Panc1 (cell line): Measurements from ENCODE around the gene TNFRSF21. TPM values are rescaled to one million over a fixed set of nuclear protein-coding genes. Genes with fewer than 3 reads are reported as not detected.

Source experiments
- ATAC-seq: fragments of 200-7000 bp; cut with Tn5 transposase; 2 replicates; pipeline ENCODE4 v1.9.1; 2020; ENCODE audit warnings: mild to moderate bottlenecking, moderate library complexity
- BruUV-seq: library from RNA; stranded (reverse); fragments of 400-500 nt; replicated peaks from 2 replicates; lab custom pipeline; 2021; lab: Mats Ljungman, UMichigan
- CTCF ChIA-PET: fragments of 300-600 bp; sonication (Branson Sonifier 250); formaldehyde crosslinking; loops from one replicate; lab custom pipeline; 2022; ENCODE audit warnings: antibody characterized with exemption; lab: Charles Lee
- POLR2A ChIA-PET: fragments of 300-600 bp; sonication (Branson Sonifier 250); formaldehyde crosslinking; loops from one replicate; lab custom pipeline; 2022; ENCODE audit warnings: antibody characterized with exemption; lab: Charles Lee
- DNase-seq: peaks from one replicate; pipeline ENCODE4 v3.0.0-alpha.2; 2010; ENCODE audit warnings: low read depth, low spot score
- H3K27ac ChIP-seq: 2 replicates; pipeline ENCODE4 v1.5.1; 2011; ENCODE audit warnings: mild to moderate bottlenecking, low read length, inconsistent platforms
- H3K27me3 ChIP-seq: fragments of 200-500 bp; sonication (Bioruptor generic); 2 replicates; pipeline ENCODE4 v1.6.0; 2014; ENCODE audit warnings: low read length, inconsistent platforms; ENCODE audit not compliant: control insufficient read depth, insufficient read depth
- H3K36me3 ChIP-seq: fragments of 200-500 bp; sonication (Bioruptor generic); 2 replicates; pipeline ENCODE4 v1.5.1; 2014; ENCODE audit warnings: inconsistent platforms, mild to moderate bottlenecking, low read length, moderate library complexity; ENCODE audit not compliant: control insufficient read depth, insufficient read depth
- H3K4me1 ChIP-seq: 2 replicates; pipeline ENCODE4 v1.5.1; 2011; ENCODE audit warnings: inconsistent platforms, mild to moderate bottlenecking, low read length, moderate library complexity; ENCODE audit not compliant: control insufficient read depth, insufficient read depth
- H3K4me3 ChIP-seq, 2 experiments: 2 replicates each; pipeline ENCODE4 v1.5.1; 2011 to 2012; ENCODE audit warnings: low read depth in 2 of 2, low read length in 2 of 2, mild to moderate bottlenecking in 2 of 2, inconsistent platforms in 1 of 2, moderate library complexity in 1 of 2
- H3K9me3 ChIP-seq: fragments of 200-500 bp; sonication (Bioruptor generic); 2 replicates; pipeline ENCODE4 v1.5.1; 2014; ENCODE audit warnings: low read depth, mild to moderate bottlenecking, inconsistent platforms, low read length, moderate library complexity; ENCODE audit not compliant: control insufficient read depth, insufficient read depth
- POLR2AphosphoS5 ChIP-seq: IDR thresholded peaks from 2 replicates; pipeline ENCODE4 v1.6.1; 2012; ENCODE audit warnings: mild to moderate bottlenecking, low read depth, low read length, moderate library complexity
- SIN3A ChIP-seq: IDR thresholded peaks from 2 replicates; pipeline ENCODE4 v1.6.1; 2012; ENCODE audit warnings: low read depth, mild to moderate bottlenecking, low read length, moderate library complexity, borderline replicate concordance; ENCODE audit not compliant: insufficient read depth
- TCF7L2 ChIP-seq: IDR thresholded peaks from 2 replicates; pipeline ENCODE4 v1.6.1; 2011; ENCODE audit warnings: mild to moderate bottlenecking, low read depth, low read length, inconsistent platforms
- in situ Hi-C: cut with HindIII; loops from 2 replicates; pipeline ENCODE4 v1.10.0; 2016; ENCODE audit warnings: low sequenced_read_pairs, low pct_unique_long_range_greater_than_20kb
- intact Hi-C: fragments of 100-400 bp; cut with micrococcal nuclease; formaldehyde crosslinking; loops from one replicate; pipeline ENCODE4 v1.10.0; 2022; ENCODE audit not compliant: unreplicated experiment
- total RNA-seq: library from RNA; stranded (reverse); gene quantifications from one replicate; pipeline ENCODE4 v1.2.1, GENCODE V29; 2021; ENCODE audit not compliant: unreplicated experiment
- TF ChIP-seq, protein P1 (sequence below): fragments of 450-650 bp; IDR thresholded peaks from 2 replicates; pipeline ENCODE4 v1.5.1; 2017; ENCODE audit warnings: mild to moderate bottlenecking
- TF ChIP-seq, protein P2 (sequence below), 2 experiments: IDR thresholded peaks; 2 replicates each; pipeline ENCODE4 v1.6.1; 2011 to 2012; ENCODE audit warnings: low read depth in 2 of 2, control low read depth in 1 of 2, low read length in 1 of 2, mild to moderate bottlenecking in 1 of 2, moderate library complexity in 1 of 2; ENCODE audit not compliant: insufficient read depth in 1 of 2

The TNFRSF21 gene
- total RNA-seq, 1 experiment from 2014 or later: 76.0 TPM

DNA sequence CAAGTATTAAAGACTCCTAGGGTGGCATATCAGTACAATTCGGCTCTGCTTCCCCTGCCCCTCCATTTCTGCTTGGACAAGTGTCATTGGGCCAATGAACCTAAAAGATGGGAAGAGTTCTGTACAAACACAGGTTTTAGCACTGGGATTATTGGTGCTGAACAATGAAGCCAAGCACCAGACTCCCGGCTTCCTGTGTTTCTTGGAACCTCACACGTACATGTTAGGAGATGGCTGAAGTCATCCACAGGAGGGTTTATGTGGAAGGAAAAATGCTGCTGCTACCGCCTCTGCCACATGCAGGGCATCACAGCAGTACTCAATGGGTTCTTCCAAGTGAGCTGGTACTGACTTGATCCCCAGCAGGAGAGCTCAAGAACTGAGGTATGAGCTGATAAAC is 49.7 kb downstream of the TNFRSF21 start:
- CTCF ChIA-PET: no interaction called here
- Histone ChIP-seq H3K9me3 (no peaks in the 10 kb centered on the region), H3K36me3 (no peaks in the 10 kb centered on the region), H3K27me3 (no peaks in the 10 kb centered on the region), H3K27ac (no peak overlapping the region), H3K4me1 (no peaks in the 10 kb centered on the region), H3K4me3 (no peak overlapping the region)
- no peak for ATAC-seq
- DNase-seq: no peak
- no peak for TF ChIP-seq SIN3A
- BruUV-seq: no TSS peak
- POLR2A ChIA-PET: no interaction called here
- intact Hi-C loops (no loop called here), in situ Hi-C loops (no loop called here)

DNA sequence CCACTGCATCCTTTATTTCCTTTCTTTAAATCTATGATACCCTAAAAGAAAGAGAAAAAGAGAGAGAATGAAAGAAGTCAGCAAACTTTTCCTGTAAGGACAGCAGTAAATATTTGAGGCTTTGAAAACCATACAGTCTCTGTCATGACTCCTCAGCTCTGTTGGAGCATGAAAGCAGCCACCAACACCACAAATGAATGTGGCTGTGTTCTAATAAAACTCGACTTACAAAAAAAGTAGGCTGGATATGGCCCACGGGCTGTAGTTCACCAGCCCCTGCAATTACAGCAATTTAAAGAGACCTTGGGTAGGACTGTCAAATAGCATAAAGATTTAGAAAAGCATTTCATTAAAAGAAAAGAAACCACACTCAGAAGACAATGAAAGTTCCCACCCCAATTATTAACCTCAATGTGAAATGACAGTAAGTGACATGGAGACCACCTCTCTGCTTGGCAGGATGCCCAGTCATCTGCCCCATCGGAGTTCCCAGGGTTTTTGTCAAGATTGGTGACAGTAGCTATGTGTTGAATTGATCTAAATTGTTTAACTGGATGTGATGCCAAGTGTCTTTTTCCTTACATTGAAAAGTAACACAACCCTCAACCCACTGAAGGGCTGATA is 50.9 kb downstream of the TNFRSF21 start:
- no peak overlapping the region for H3K27ac ChIP-seq

More for the DNA sequence above, 50.9 kb downstream of the TNFRSF21 start:
- TF ChIP-seq SIN3A (no peak), POLR2AphosphoS5 (no peak), TCF7L2 (no peak)
- TF ChIP-seq, protein P1, sequence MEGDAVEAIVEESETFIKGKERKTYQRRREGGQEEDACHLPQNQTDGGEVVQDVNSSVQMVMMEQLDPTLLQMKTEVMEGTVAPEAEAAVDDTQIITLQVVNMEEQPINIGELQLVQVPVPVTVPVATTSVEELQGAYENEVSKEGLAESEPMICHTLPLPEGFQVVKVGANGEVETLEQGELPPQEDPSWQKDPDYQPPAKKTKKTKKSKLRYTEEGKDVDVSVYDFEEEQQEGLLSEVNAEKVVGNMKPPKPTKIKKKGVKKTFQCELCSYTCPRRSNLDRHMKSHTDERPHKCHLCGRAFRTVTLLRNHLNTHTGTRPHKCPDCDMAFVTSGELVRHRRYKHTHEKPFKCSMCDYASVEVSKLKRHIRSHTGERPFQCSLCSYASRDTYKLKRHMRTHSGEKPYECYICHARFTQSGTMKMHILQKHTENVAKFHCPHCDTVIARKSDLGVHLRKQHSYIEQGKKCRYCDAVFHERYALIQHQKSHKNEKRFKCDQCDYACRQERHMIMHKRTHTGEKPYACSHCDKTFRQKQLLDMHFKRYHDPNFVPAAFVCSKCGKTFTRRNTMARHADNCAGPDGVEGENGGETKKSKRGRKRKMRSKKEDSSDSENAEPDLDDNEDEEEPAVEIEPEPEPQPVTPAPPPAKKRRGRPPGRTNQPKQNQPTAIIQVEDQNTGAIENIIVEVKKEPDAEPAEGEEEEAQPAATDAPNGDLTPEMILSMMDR: no peak
- TF ChIP-seq, protein P2, sequence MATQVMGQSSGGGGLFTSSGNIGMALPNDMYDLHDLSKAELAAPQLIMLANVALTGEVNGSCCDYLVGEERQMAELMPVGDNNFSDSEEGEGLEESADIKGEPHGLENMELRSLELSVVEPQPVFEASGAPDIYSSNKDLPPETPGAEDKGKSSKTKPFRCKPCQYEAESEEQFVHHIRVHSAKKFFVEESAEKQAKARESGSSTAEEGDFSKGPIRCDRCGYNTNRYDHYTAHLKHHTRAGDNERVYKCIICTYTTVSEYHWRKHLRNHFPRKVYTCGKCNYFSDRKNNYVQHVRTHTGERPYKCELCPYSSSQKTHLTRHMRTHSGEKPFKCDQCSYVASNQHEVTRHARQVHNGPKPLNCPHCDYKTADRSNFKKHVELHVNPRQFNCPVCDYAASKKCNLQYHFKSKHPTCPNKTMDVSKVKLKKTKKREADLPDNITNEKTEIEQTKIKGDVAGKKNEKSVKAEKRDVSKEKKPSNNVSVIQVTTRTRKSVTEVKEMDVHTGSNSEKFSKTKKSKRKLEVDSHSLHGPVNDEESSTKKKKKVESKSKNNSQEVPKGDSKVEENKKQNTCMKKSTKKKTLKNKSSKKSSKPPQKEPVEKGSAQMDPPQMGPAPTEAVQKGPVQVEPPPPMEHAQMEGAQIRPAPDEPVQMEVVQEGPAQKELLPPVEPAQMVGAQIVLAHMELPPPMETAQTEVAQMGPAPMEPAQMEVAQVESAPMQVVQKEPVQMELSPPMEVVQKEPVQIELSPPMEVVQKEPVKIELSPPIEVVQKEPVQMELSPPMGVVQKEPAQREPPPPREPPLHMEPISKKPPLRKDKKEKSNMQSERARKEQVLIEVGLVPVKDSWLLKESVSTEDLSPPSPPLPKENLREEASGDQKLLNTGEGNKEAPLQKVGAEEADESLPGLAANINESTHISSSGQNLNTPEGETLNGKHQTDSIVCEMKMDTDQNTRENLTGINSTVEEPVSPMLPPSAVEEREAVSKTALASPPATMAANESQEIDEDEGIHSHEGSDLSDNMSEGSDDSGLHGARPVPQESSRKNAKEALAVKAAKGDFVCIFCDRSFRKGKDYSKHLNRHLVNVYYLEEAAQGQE (IDR thresholded peaks at IDR 0.05; ENCODE audit: insufficient read depth in 1 of 2, low read depth in 2 of 2, low read length in 1 of 2): no peak
- no peak for ATAC-seq
- CTCF ChIA-PET: no interaction called here
- DNase-seq: no peak
- Histone ChIP-seq H3K27me3 (no peaks in the 10 kb centered on the region), H3K36me3 (no peaks in the 10 kb centered on the region), H3K9me3 (no peaks in the 10 kb centered on the region), H3K4me1 (no peaks in the 10 kb centered on the region), H3K4me3 (no peak overlapping the region)
- in situ Hi-C loops: no loop called here
- POLR2A ChIA-PET: no interaction called here
- intact Hi-C loops: no loop called here
- BruUV-seq: no TSS peak
